Measurements from ENCODE around the gene DNAH2.

- TF ChIP-seq CTCF (IDR thresholded peaks at IDR 0.05 in 2 of 3, conservative IDR thresholded peaks at IDR 0.05 in 1 of 3; ENCODE audit: borderline replicate concordance in 1 of 3, insufficient read depth in 1 of 3, low read depth in 2 of 3, low read length in 2 of 3): no peak
- TF ChIP-seq POLR2AphosphoS5 (IDR thresholded peaks at IDR 0.05; ENCODE audit: low read depth, low read length): no peak
- no peak for TF ChIP-seq POLR2A (IDR thresholded peaks at IDR 0.05; ENCODE audit: borderline replicate concordance, extremely low read depth, insufficient read depth, insufficient read length)
- no peak for TF ChIP-seq EZH2 (IDR thresholded peaks at IDR 0.05)
- no peak for TF ChIP-seq RAD21 (IDR thresholded peaks at IDR 0.05; ENCODE audit: low read depth)
- TF ChIP-seq MAX (IDR thresholded peaks at IDR 0.05): no peak
- no peak for TF ChIP-seq REST (IDR thresholded peaks at IDR 0.05; ENCODE audit: low read depth)
- TF ChIP-seq TCF7L2 (IDR thresholded peaks at IDR 0.05; ENCODE audit: borderline replicate concordance, extremely low read depth, insufficient read depth, insufficient read length): no peak
- TF ChIP-seq YY1 (IDR thresholded peaks at IDR 0.05; ENCODE audit: extremely low read depth, insufficient replicate concordance, low read depth, low read length): no peak
Observed at GRCh38 chr17:7674934-7675333, 42.6 kb upstream of the DNAH2 start.
